ENCODE data around the gene MAP3K10. TPM values are rescaled to one million over a fixed set of nuclear protein-coding genes. Genes with fewer than 3 reads are reported as not detected.

The MAP3K10 gene
- polyA plus RNA-seq, 1 donor from 2014 or later, result 18.3 TPM

DNA sequence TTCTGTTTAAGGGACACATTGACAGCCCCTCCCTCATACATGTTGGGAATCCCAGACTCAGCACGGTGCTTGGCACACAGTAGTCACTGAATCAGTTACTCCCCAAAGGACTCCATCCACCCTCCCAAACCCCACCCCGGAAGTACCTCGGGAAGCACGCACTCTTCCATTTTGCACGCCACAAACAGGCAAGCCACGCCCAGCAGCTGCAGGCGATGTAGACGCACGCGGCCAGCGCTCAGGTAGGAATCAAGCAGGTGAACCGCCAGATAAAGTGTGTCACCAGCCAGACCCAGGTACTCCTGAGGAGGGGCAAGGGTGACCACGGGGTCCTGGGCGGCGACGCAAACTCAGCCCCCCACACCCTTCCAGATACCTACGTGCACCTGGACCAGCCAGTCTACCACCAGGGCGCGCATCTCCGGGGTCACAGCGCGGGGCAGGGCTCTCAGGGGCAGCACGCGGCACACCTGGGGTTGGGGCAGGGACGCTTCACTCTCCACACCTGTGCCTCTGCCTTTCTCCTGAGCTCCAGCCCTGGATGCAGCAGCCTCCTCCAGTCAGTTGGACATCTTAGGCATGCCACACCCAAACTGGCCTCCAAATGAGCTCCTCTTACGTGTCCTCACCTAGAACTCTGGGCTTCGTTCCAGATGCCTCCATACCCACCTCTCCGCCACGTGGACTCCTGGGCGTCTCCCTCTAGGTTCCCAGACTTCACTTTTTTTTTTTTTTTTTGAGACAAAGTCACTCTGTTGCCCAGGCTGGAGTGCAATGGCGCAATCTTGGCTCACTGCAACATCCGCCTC lies 33.3 kb downstream of the MAP3K10 start:
- Histone ChIP-seq H2AFZ (ENCODE audit: low read depth, low read length) (no peak overlapping the region), H4K20me1 (ENCODE audit: insufficient read depth) (no peaks in the 10 kb centered on the region), H3K79me2 (replicated peaks; ENCODE audit: insufficient read depth, low read length) (no peaks in the 10 kb centered on the region), H3F3A (ENCODE audit: insufficient read depth, low read length, poor library complexity, severe bottlenecking) (no peaks in the 10 kb centered on the region), H3K4me3 (ENCODE audit: low read length) (no peak overlapping the region), H3K9ac (ENCODE audit: low read length) (no peak overlapping the region), H3K27me3 (ENCODE audit: insufficient read depth, low read depth, low read length) (peaks cover 18% of the 10 kb centered on the region), H3K9me3 (ENCODE audit: low read length) (no peaks in the 10 kb centered on the region), H3K4me2 (ENCODE audit: low read length) (no peak overlapping the region), H3K36me3 (ENCODE audit: insufficient read depth, low read length) (no peaks in the 10 kb centered on the region), H3K27ac (ENCODE audit: low read length) (no peak overlapping the region), H3K9me2 (ENCODE audit: insufficient read depth, low read length) (no peaks in the 10 kb centered on the region)
- TF ChIP-seq TAF1 (IDR thresholded peaks at IDR 0.05; ENCODE audit: low read depth) (no peak), POLR2AphosphoS5 (IDR thresholded peaks at IDR 0.05) (no peak), EP300 (conservative IDR thresholded peaks at IDR 0.05; ENCODE audit: poor library complexity, severe bottlenecking) (no peak), RAD21 (conservative IDR thresholded peaks at IDR 0.05) (no peak), EZH2 (IDR thresholded peaks at IDR 0.05; ENCODE audit: borderline replicate concordance, insufficient read depth, low read length, poor library complexity, severe bottlenecking) (no peak), MXI1 (conservative IDR thresholded peaks at IDR 0.05; ENCODE audit: poor library complexity, severe bottlenecking) (no peak), SMC3 (conservative IDR thresholded peaks at IDR 0.05; ENCODE audit: poor library complexity) (no peak)
- TF ChIP-seq, protein P1, sequence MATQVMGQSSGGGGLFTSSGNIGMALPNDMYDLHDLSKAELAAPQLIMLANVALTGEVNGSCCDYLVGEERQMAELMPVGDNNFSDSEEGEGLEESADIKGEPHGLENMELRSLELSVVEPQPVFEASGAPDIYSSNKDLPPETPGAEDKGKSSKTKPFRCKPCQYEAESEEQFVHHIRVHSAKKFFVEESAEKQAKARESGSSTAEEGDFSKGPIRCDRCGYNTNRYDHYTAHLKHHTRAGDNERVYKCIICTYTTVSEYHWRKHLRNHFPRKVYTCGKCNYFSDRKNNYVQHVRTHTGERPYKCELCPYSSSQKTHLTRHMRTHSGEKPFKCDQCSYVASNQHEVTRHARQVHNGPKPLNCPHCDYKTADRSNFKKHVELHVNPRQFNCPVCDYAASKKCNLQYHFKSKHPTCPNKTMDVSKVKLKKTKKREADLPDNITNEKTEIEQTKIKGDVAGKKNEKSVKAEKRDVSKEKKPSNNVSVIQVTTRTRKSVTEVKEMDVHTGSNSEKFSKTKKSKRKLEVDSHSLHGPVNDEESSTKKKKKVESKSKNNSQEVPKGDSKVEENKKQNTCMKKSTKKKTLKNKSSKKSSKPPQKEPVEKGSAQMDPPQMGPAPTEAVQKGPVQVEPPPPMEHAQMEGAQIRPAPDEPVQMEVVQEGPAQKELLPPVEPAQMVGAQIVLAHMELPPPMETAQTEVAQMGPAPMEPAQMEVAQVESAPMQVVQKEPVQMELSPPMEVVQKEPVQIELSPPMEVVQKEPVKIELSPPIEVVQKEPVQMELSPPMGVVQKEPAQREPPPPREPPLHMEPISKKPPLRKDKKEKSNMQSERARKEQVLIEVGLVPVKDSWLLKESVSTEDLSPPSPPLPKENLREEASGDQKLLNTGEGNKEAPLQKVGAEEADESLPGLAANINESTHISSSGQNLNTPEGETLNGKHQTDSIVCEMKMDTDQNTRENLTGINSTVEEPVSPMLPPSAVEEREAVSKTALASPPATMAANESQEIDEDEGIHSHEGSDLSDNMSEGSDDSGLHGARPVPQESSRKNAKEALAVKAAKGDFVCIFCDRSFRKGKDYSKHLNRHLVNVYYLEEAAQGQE (IDR thresholded peaks at IDR 0.05; ENCODE audit: borderline replicate concordance), result no peak
- TF ChIP-seq, protein P2, sequence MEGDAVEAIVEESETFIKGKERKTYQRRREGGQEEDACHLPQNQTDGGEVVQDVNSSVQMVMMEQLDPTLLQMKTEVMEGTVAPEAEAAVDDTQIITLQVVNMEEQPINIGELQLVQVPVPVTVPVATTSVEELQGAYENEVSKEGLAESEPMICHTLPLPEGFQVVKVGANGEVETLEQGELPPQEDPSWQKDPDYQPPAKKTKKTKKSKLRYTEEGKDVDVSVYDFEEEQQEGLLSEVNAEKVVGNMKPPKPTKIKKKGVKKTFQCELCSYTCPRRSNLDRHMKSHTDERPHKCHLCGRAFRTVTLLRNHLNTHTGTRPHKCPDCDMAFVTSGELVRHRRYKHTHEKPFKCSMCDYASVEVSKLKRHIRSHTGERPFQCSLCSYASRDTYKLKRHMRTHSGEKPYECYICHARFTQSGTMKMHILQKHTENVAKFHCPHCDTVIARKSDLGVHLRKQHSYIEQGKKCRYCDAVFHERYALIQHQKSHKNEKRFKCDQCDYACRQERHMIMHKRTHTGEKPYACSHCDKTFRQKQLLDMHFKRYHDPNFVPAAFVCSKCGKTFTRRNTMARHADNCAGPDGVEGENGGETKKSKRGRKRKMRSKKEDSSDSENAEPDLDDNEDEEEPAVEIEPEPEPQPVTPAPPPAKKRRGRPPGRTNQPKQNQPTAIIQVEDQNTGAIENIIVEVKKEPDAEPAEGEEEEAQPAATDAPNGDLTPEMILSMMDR (IDR thresholded peaks at IDR 0.05; ENCODE audit: poor library complexity, severe bottlenecking), result no peak

GRCh38 chr19:40225440-40226305 lies 34.4 kb downstream of the MAP3K10 start:
- TF ChIP-seq EZH2 (IDR thresholded peaks at IDR 0.05; ENCODE audit: borderline replicate concordance, insufficient read depth, low read length, poor library complexity, severe bottlenecking), result no peak
- TF ChIP-seq, protein P1 (IDR thresholded peaks at IDR 0.05; ENCODE audit: borderline replicate concordance), result no peak
- TF ChIP-seq EP300 (conservative IDR thresholded peaks at IDR 0.05; ENCODE audit: poor library complexity, severe bottlenecking), result no peak
- no peak for TF ChIP-seq RAD21 (conservative IDR thresholded peaks at IDR 0.05)
- TF ChIP-seq SMC3 (conservative IDR thresholded peaks at IDR 0.05; ENCODE audit: poor library complexity), result no peak
- no peak for TF ChIP-seq MXI1 (conservative IDR thresholded peaks at IDR 0.05; ENCODE audit: poor library complexity, severe bottlenecking)
- TF ChIP-seq TAF1 (IDR thresholded peaks at IDR 0.05; ENCODE audit: low read depth), result no peak
- no peak overlapping the region for H3K9ac ChIP-seq (ENCODE audit: low read length)
- no peaks in the 10 kb centered on the region for H3K36me3 ChIP-seq (ENCODE audit: insufficient read depth, low read length)
- no peaks in the 10 kb centered on the region for H4K20me1 ChIP-seq (ENCODE audit: insufficient read depth)
- no peaks in the 10 kb centered on the region for H3K79me2 ChIP-seq (replicated peaks; ENCODE audit: insufficient read depth, low read length)
- no peak overlapping the region for H3K27ac ChIP-seq (ENCODE audit: low read length)
- no peak overlapping the region for H3K4me3 ChIP-seq (ENCODE audit: low read length)
- H3K27me3 ChIP-seq (ENCODE audit: insufficient read depth, low read depth, low read length), result peaks cover 13% of the 10 kb centered on the region
- no peaks in the 10 kb centered on the region for H3K9me3 ChIP-seq (ENCODE audit: low read length)
- no peaks in the 10 kb centered on the region for H3K9me2 ChIP-seq (ENCODE audit: insufficient read depth, low read length)
- H3F3A ChIP-seq (ENCODE audit: insufficient read depth, low read length, poor library complexity, severe bottlenecking), result no peaks in the 10 kb centered on the region
- H3K4me2 ChIP-seq (ENCODE audit: low read length), result no peak overlapping the region
- H2AFZ ChIP-seq (ENCODE audit: low read depth, low read length), result no peak overlapping the region

Data from neural cell (in vitro differentiated cells).